ENCODE measurements around the gene HSPA1L. TPM values are rescaled to one million over a fixed set of nuclear protein-coding genes. Genes with fewer than 3 reads are reported as not detected.
A peak's percentile ranks its signal among the peaks of the same experiment; 100 is the strongest.

HSPA1L gene
- total RNA-seq, 1 experiment from 2014 or later, result 1.2 TPM

DNA sequence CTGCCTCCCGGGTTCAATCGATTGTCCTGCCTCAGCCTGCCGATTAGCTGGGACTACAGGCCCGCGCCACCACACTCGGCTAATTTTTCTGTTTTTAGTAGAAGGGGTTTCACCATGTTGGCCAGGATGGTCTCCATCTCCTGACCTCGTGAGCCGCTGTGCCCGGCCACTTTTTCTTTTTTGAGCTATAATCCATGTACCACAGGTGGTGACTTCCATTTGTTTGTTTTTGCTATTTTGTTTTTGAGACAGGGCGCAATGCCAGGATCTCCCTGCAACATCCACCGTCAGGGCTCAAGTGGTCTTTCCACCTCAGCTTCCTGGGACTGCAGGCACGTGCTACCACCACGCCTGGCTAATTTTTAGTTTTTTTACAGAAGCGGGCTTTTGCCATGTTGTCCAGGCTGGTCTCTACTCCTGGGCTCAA, 21.0 kb upstream of the HSPA1L start:
- ChIA-PET POLR2A (interaction anchor here (1.6 kb wide), 1 partner anchor 21 kb away, joined by 4 read pairs; the partner anchor contains the start of genes HSPA1A and HSPA1L), CTCF (interaction anchor here (2.1 kb wide), 1 partner anchor 27 kb away, joined by 6 read pairs; the partner anchor contains the start of gene NEU1)
- peaks cover 62% of the 10 kb centered on the region for H3K36me3 Mint-ChIP-seq

GRCh38 chr6:31834367-31835250, 19.5 kb upstream of the HSPA1L start:
- Mint-ChIP-seq H3K4me1 (peaks cover 30% of the 10 kb centered on the region), H3K27ac (peak overlapping the region; percentile 100), H3K36me3 (peaks cover 48% of the 10 kb centered on the region), H3K9me3 (no peaks in the 10 kb centered on the region), H3K4me3 (peak overlapping the region; percentile 99), H3K27me3 (ENCODE audit: low read depth) (no peaks in the 10 kb centered on the region)
- peak; percentile 85 for DNase-seq (ENCODE audit: low spot score)
- ChIA-PET POLR2A (interaction anchor here (0.5 to 2.0 kb wide), 9 partner anchors 11 to 105 kb away, joined by 3 to 4 read pairs (median 3); partner anchors contain the start of genes LSM2, MSH5 and NEU1), CTCF (interaction anchor here (1.0 to 2.1 kb wide), 5 partner anchors 28 to 288 kb away, joined by 3 to 7 read pairs (median 5); partner anchors contain the start of genes ATP6V1G2 and NEU1)
- ATAC-seq, result peak; percentile 81
- TF ChIP-seq PRRX2 (CRISPR knock-in tag; IDR thresholded peaks at IDR 0.05) (peak; percentile 50; the same call in 1 of the 2 replicates), TEAD1 (CRISPR knock-in tag; IDR thresholded peaks at IDR 0.05) (peak; percentile 59; the same call in 1 of the 2 replicates), TCF7 (CRISPR knock-in tag; IDR thresholded peaks at IDR 0.05; ENCODE audit: low read depth) (no peak), FOXP1 (CRISPR knock-in tag; IDR thresholded peaks at IDR 0.05; ENCODE audit: borderline replicate concordance) (peak; percentile 92), KAT7 (CRISPR knock-in tag; IDR thresholded peaks at IDR 0.05; ENCODE audit: borderline replicate concordance) (peak; percentile 43; the same call in 1 of the 2 replicates), E2F1 (CRISPR knock-in tag; IDR thresholded peaks at IDR 0.05) (peak; percentile 49; the same call in 1 of the 2 replicates), MAX (CRISPR knock-in tag; IDR thresholded peaks at IDR 0.05) (0 out of 2 replicates have a peak, but pooled peaks have one; percentile 24), ZNF317 (CRISPR knock-in tag; IDR thresholded peaks at IDR 0.05; ENCODE audit: borderline replicate concordance, low read depth) (no peak), RELA (CRISPR knock-in tag; IDR thresholded peaks at IDR 0.05; ENCODE audit: borderline replicate concordance) (no peak)
- TF ChIP-seq, protein P1, sequence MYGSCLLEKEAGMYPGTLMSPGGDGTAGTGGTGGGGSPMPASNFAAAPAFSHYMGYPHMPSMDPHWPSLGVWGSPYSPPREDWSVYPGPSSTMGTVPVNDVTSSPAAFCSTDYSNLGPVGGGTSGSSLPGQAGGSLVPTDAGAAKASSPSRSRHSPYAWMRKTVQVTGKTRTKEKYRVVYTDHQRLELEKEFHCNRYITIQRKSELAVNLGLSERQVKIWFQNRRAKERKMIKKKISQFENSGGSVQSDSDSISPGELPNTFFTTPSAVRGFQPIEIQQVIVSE (CRISPR knock-in tag; IDR thresholded peaks at IDR 0.05; ENCODE audit: borderline replicate concordance), result no peak
- TF ChIP-seq, protein P2, sequence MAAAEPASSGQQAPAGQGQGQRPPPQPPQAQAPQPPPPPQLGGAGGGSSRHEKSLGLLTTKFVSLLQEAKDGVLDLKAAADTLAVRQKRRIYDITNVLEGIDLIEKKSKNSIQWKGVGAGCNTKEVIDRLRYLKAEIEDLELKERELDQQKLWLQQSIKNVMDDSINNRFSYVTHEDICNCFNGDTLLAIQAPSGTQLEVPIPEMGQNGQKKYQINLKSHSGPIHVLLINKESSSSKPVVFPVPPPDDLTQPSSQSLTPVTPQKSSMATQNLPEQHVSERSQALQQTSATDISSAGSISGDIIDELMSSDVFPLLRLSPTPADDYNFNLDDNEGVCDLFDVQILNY (CRISPR knock-in tag; IDR thresholded peaks at IDR 0.05), result peak; percentile 58; the same call in 1 of the 2 replicates
- TF ChIP-seq, protein P3, sequence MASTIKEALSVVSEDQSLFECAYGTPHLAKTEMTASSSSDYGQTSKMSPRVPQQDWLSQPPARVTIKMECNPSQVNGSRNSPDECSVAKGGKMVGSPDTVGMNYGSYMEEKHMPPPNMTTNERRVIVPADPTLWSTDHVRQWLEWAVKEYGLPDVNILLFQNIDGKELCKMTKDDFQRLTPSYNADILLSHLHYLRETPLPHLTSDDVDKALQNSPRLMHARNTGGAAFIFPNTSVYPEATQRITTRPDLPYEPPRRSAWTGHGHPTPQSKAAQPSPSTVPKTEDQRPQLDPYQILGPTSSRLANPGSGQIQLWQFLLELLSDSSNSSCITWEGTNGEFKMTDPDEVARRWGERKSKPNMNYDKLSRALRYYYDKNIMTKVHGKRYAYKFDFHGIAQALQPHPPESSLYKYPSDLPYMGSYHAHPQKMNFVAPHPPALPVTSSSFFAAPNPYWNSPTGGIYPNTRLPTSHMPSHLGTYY (CRISPR knock-in tag; IDR thresholded peaks at IDR 0.05), result 0 out of 2 replicates have a peak, but pooled peaks have one; percentile 33
- TF ChIP-seq, protein P4, sequence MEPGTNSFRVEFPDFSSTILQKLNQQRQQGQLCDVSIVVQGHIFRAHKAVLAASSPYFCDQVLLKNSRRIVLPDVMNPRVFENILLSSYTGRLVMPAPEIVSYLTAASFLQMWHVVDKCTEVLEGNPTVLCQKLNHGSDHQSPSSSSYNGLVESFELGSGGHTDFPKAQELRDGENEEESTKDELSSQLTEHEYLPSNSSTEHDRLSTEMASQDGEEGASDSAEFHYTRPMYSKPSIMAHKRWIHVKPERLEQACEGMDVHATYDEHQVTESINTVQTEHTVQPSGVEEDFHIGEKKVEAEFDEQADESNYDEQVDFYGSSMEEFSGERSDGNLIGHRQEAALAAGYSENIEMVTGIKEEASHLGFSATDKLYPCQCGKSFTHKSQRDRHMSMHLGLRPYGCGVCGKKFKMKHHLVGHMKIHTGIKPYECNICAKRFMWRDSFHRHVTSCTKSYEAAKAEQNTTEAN (CRISPR knock-in tag; IDR thresholded peaks at IDR 0.05), result 0 out of 2 replicates have a peak, but pooled peaks have one; percentile 51
- TF ChIP-seq, protein P5, sequence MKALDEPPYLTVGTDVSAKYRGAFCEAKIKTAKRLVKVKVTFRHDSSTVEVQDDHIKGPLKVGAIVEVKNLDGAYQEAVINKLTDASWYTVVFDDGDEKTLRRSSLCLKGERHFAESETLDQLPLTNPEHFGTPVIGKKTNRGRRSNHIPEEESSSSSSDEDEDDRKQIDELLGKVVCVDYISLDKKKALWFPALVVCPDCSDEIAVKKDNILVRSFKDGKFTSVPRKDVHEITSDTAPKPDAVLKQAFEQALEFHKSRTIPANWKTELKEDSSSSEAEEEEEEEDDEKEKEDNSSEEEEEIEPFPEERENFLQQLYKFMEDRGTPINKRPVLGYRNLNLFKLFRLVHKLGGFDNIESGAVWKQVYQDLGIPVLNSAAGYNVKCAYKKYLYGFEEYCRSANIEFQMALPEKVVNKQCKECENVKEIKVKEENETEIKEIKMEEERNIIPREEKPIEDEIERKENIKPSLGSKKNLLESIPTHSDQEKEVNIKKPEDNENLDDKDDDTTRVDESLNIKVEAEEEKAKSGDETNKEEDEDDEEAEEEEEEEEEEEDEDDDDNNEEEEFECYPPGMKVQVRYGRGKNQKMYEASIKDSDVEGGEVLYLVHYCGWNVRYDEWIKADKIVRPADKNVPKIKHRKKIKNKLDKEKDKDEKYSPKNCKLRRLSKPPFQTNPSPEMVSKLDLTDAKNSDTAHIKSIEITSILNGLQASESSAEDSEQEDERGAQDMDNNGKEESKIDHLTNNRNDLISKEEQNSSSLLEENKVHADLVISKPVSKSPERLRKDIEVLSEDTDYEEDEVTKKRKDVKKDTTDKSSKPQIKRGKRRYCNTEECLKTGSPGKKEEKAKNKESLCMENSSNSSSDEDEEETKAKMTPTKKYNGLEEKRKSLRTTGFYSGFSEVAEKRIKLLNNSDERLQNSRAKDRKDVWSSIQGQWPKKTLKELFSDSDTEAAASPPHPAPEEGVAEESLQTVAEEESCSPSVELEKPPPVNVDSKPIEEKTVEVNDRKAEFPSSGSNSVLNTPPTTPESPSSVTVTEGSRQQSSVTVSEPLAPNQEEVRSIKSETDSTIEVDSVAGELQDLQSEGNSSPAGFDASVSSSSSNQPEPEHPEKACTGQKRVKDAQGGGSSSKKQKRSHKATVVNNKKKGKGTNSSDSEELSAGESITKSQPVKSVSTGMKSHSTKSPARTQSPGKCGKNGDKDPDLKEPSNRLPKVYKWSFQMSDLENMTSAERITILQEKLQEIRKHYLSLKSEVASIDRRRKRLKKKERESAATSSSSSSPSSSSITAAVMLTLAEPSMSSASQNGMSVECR (CRISPR knock-in tag; IDR thresholded peaks at IDR 0.05; ENCODE audit: borderline replicate concordance), result peak; percentile 81
- TF ChIP-seq, protein P6, sequence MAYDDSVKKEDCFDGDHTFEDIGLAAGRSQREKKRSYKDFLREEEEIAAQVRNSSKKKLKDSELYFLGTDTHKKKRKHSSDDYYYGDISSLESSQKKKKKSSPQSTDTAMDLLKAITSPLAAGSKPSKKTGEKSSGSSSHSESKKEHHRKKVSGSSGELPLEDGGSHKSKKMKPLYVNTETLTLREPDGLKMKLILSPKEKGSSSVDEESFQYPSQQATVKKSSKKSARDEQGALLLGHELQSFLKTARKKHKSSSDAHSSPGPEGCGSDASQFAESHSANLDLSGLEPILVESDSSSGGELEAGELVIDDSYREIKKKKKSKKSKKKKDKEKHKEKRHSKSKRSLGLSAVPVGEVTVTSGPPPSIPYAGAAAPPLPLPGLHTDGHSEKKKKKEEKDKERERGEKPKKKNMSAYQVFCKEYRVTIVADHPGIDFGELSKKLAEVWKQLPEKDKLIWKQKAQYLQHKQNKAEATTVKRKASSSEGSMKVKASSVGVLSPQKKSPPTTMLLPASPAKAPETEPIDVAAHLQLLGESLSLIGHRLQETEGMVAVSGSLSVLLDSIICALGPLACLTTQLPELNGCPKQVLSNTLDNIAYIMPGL (CRISPR knock-in tag; IDR thresholded peaks at IDR 0.05), result peak; percentile 52; the same call in 1 of the 2 replicates

More for the DNA sequence above, 21.0 kb upstream of the HSPA1L start:
- Mint-ChIP-seq H3K4me3 (peak overlapping the region; percentile 99), H3K27me3 (ENCODE audit: low read depth) (no peaks in the 10 kb centered on the region), H3K27ac (peak overlapping the region; percentile 100), H3K4me1 (peaks cover 28% of the 10 kb centered on the region), H3K9me3 (no peaks in the 10 kb centered on the region)
- TF ChIP-seq GABPB1 (CRISPR knock-in tag; IDR thresholded peaks at IDR 0.05), result 0 out of 2 replicates have a peak, but pooled peaks have one; percentile 14
- no peak for TF ChIP-seq ZNF671 (CRISPR knock-in tag; IDR thresholded peaks at IDR 0.05)
- ATAC-seq (no peak), DNase-seq (ENCODE audit: low spot score) (no peak)
